HepG2 (cell line): ENCODE data around the gene RPS10. TPM values are rescaled to one million over a fixed set of nuclear protein-coding genes. Genes with fewer than 3 reads are reported as not detected.

ENCODE experiments used
- CCDC6 ChIP-seq: sonication (generic); formaldehyde crosslinking; IDR thresholded peaks from 2 replicates; pipeline ENCODE4 v1.8.1; 2022; ENCODE audit warnings: mild to moderate bottlenecking, missing genetic modification reagents, moderate library complexity
- ISX ChIP-seq: sonication (generic); formaldehyde crosslinking; conservative IDR thresholded peaks from 2 replicates; pipeline ENCODE4 v1.5.0; 2020; ENCODE audit warnings: missing genetic modification reagents
- KMT2A ChIP-seq: sonication (generic); formaldehyde crosslinking; IDR thresholded peaks from 2 replicates; pipeline ENCODE4 v1.4.0; 2020; ENCODE audit warnings: missing genetic modification reagents
- MAFF ChIP-seq: IDR thresholded peaks from 2 replicates; pipeline ENCODE4 v1.6.1; 2011; ENCODE audit warnings: low read depth, low read length, improper control_type of control experiment
- NCOR1 ChIP-seq: fragments of 200-600 bp; sonication (generic); IDR thresholded peaks from 2 replicates; pipeline ENCODE4 v1.7.0; 2017; ENCODE audit warnings: antibody characterized with exemption, low read length, borderline replicate concordance
- PRPF4 ChIP-seq: fragments of 200-400 bp; formaldehyde crosslinking; IDR thresholded peaks from 2 replicates; pipeline ENCODE4 v1.6.1; 2016; ENCODE audit warnings: low read length, low read depth; ENCODE audit not compliant: poor library complexity, severe bottlenecking
- RBM39 ChIP-seq: fragments of 200-400 bp; formaldehyde crosslinking; IDR thresholded peaks from one replicate; pipeline ENCODE4 v1.6.1; 2018; ENCODE audit warnings: antibody characterized with exemption, mild to moderate bottlenecking, low read depth, low read length; ENCODE audit not compliant: poor library complexity, severe bottlenecking
- SOX5 ChIP-seq: IDR thresholded peaks from 2 replicates; pipeline ENCODE4 v1.6.1; 2016; ENCODE audit warnings: borderline replicate concordance
- TEAD2 ChIP-seq: sonication (generic); formaldehyde crosslinking; IDR thresholded peaks from 2 replicates; pipeline ENCODE4 v1.9.0; 2021; ENCODE audit warnings: missing genetic modification reagents
- ZBTB3 ChIP-seq: sonication (generic); formaldehyde crosslinking; IDR thresholded peaks from 2 replicates; pipeline ENCODE4 v1.4.0; 2020; ENCODE audit warnings: low read depth, mild to moderate bottlenecking, moderate library complexity, missing genetic modification reagents, borderline replicate concordance
- ZNF12 ChIP-seq: sonication (generic); formaldehyde crosslinking; IDR thresholded peaks from 2 replicates; pipeline ENCODE4 v1.5.0; 2020; ENCODE audit warnings: missing genetic modification reagents
- ZNF143 ChIP-seq: sonication (generic); formaldehyde crosslinking; IDR thresholded peaks from 2 replicates; pipeline ENCODE4 v1.4.0; 2020; ENCODE audit warnings: missing genetic modification reagents
- ZNF160 ChIP-seq: sonication (generic); formaldehyde crosslinking; IDR thresholded peaks from 2 replicates; pipeline ENCODE4 v1.8.0; 2022; ENCODE audit warnings: mild to moderate bottlenecking, inconsistent platforms, missing genetic modification reagents
- ZNF292 ChIP-seq: sonication (generic); formaldehyde crosslinking; IDR thresholded peaks from 2 replicates; pipeline ENCODE4 v1.8.1; 2022; ENCODE audit warnings: mild to moderate bottlenecking, low read depth, missing genetic modification reagents, borderline replicate concordance
- ZNF367 ChIP-seq: sonication (generic); formaldehyde crosslinking; IDR thresholded peaks from 2 replicates; pipeline ENCODE4 v1.4.0; 2020; ENCODE audit warnings: missing genetic modification reagents, borderline replicate concordance
- ZNF557 ChIP-seq: sonication (generic); formaldehyde crosslinking; IDR thresholded peaks from 2 replicates; pipeline ENCODE4 v1.4.0; 2020; ENCODE audit warnings: missing genetic modification reagents
- polyA plus RNA-seq, 8 experiments: library from polyadenylated mRNA; depleted of rRNA in 3 of 8; stranded (reverse) in 7 of 8; unstranded in 1 of 8; fragments of >200 nt; fragmentation: Illumina TruSeq in 4 of 8; extraction: Trizol in 4 of 8; gene quantifications; 2 replicates each; pipeline versions ENCODE4 v1.2.1 to v1.2.3, GENCODE V29; 2011 to 2016; ENCODE audit warnings: low read depth in 4 of 8, missing spikeins in 1 of 8, mixed read lengths in 1 of 8; ENCODE audit not compliant: insufficient read depth in 1 of 8
- total RNA-seq, 5 experiments: library from RNA; depleted of rRNA; stranded (reverse); fragments of >200 nt; fragmentation: Illumina TruSeq; extraction: Trizol; gene quantifications; 2 replicates each; pipeline ENCODE4 v1.2.3, GENCODE V29; 2016; ENCODE audit warnings: low read depth in 1 of 5
- TF ChIP-seq, protein P1 (sequence below): sonication (generic); formaldehyde crosslinking; conservative IDR thresholded peaks from 2 replicates; pipeline ENCODE4 v1.8.1; 2023; ENCODE audit warnings: missing genetic modification reagents
- TF ChIP-seq, protein P2 (sequence below): fragments of 450-650 bp; IDR thresholded peaks from 2 replicates; pipeline ENCODE4 v1.6.1; 2016
- TF ChIP-seq, protein P3 (sequence below): IDR thresholded peaks from 2 replicates; pipeline ENCODE4 v1.6.1; 2012; ENCODE audit warnings: low read length, improper control_type of control experiment
- TF ChIP-seq, protein P4 (sequence below): sonication (generic); formaldehyde crosslinking; IDR thresholded peaks from 2 replicates; pipeline ENCODE4 v1.8.1; 2023; ENCODE audit warnings: mild to moderate bottlenecking, moderate library complexity, missing genetic modification reagents
- TF ChIP-seq, protein P5 (sequence below): sonication (generic); formaldehyde crosslinking; IDR thresholded peaks from 2 replicates; pipeline ENCODE4 v1.5.0; 2020; ENCODE audit warnings: missing genetic modification reagents

Gene RPS10
- total and polyA plus RNA-seq, 2 of the 13 experiments (the other 11 are each of a cell fraction or from before 2014, with no cell fraction given) = 2,909 to 4,648 TPM

DNA sequence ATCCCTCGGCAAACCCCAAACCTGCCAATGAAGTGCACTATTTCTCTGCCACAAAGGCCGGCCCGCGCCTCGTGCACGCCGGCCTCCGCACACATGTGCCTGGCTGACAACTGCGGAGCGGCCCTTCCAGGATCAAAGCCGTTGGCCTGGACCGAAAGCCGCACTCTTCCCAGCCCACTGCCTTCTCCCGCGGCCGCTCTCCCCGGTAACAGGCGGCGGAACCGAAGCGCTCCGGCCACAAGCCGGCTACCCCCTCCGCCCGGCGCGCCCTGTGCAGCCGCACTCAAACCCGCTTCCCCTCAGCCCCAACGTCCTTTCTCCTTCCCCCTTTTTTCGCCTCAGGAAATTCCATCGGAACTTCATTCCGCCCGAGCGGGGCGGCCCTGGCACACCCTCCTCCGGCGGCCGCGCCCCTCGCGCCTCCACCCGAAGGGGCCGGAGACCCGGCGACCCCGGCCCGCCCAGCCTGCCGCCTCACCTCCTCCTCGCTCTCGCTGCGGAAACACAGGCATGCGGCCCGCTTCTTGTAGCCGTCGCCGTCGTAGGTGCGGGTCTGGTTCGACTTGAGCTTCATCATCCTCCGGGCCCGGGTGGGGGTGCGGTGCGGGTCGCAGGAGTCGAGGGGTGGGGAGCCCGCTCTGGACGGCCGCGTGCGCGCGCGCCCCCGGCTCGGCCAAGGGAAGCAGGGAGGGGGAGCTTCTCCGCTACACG, 33.9 kb downstream of the RPS10 start (continued):
- TF ChIP-seq, protein P1, sequence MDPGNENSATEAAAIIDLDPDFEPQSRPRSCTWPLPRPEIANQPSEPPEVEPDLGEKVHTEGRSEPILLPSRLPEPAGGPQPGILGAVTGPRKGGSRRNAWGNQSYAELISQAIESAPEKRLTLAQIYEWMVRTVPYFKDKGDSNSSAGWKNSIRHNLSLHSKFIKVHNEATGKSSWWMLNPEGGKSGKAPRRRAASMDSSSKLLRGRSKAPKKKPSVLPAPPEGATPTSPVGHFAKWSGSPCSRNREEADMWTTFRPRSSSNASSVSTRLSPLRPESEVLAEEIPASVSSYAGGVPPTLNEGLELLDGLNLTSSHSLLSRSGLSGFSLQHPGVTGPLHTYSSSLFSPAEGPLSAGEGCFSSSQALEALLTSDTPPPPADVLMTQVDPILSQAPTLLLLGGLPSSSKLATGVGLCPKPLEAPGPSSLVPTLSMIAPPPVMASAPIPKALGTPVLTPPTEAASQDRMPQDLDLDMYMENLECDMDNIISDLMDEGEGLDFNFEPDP = no peak
- TF ChIP-seq PRPF4 (no peak), CCDC6 (CRISPR knock-in tag) (no peak), ZNF160 (CRISPR knock-in tag) (peak; percentile 69; the same call in 1 of the 2 replicates), SOX5 (CRISPR knock-in tag) (no peak), NCOR1 (no peak), ZNF292 (CRISPR knock-in tag) (peak; percentile 68; the same call in 1 of the 2 replicates), ZNF367 (CRISPR knock-in tag) (0 out of 2 replicates have a peak, but pooled peaks have one; percentile 59), ZNF12 (CRISPR knock-in tag) (no peak; the same call in 1 of the 2 replicates), RBM39 (no peak), KMT2A (peak; percentile 68), MAFF (no peak), ZNF557 (CRISPR knock-in tag) (0 out of 2 replicates have a peak, but pooled peaks have one; percentile 40), TEAD2 (no peak), ZNF143 (0 out of 2 replicates have a peak, but pooled peaks have one; percentile 25), ZBTB3 (CRISPR knock-in tag) (no peak), ISX (CRISPR knock-in tag) (0 out of 2 replicates have a peak, but pooled peaks have one; percentile 31)
- TF ChIP-seq, protein P2, sequence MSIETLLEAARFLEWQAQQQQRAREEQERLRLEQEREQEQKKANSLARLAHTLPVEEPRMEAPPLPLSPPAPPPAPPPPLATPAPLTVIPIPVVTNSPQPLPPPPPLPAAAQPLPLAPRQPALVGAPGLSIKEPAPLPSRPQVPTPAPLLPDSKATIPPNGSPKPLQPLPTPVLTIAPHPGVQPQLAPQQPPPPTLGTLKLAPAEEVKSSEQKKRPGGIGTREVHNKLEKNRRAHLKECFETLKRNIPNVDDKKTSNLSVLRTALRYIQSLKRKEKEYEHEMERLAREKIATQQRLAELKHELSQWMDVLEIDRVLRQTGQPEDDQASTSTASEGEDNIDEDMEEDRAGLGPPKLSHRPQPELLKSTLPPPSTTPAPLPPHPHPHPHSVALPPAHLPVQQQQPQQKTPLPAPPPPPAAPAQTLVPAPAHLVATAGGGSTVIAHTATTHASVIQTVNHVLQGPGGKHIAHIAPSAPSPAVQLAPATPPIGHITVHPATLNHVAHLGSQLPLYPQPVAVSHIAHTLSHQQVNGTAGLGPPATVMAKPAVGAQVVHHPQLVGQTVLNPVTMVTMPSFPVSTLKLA = 0 out of 2 replicates have a peak, but pooled peaks have one; percentile 40
- TF ChIP-seq, protein P3, sequence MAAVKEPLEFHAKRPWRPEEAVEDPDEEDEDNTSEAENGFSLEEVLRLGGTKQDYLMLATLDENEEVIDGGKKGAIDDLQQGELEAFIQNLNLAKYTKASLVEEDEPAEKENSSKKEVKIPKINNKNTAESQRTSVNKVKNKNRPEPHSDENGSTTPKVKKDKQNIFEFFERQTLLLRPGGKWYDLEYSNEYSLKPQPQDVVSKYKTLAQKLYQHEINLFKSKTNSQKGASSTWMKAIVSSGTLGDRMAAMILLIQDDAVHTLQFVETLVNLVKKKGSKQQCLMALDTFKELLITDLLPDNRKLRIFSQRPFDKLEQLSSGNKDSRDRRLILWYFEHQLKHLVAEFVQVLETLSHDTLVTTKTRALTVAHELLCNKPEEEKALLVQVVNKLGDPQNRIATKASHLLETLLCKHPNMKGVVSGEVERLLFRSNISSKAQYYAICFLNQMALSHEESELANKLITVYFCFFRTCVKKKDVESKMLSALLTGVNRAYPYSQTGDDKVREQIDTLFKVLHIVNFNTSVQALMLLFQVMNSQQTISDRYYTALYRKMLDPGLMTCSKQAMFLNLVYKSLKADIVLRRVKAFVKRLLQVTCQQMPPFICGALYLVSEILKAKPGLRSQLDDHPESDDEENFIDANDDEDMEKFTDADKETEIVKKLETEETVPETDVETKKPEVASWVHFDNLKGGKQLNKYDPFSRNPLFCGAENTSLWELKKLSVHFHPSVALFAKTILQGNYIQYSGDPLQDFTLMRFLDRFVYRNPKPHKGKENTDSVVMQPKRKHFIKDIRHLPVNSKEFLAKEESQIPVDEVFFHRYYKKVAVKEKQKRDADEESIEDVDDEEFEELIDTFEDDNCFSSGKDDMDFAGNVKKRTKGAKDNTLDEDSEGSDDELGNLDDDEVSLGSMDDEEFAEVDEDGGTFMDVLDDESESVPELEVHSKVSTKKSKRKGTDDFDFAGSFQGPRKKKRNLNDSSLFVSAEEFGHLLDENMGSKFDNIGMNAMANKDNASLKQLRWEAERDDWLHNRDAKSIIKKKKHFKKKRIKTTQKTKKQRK = no peak
- TF ChIP-seq, protein P4, sequence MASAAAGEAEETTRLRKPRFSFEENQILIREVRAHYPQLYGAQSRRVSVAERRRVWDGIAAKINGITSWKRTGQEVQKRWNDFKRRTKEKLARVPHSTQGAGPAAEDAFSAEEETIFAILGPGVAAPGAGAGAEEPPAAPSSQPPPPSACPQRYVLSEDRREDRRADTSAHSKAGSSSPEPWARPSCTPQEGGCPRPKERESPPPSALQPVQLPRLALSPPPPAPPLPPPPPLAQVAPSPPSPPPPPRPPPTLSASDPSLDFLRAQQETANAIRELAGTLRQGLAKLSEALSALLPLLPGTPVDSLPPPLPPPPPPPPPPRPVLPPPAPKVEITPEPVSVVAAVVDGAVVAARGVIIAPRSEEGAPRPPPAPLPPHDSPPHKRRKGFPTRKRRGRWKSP (CRISPR knock-in tag) = no peak
- TF ChIP-seq, protein P5, sequence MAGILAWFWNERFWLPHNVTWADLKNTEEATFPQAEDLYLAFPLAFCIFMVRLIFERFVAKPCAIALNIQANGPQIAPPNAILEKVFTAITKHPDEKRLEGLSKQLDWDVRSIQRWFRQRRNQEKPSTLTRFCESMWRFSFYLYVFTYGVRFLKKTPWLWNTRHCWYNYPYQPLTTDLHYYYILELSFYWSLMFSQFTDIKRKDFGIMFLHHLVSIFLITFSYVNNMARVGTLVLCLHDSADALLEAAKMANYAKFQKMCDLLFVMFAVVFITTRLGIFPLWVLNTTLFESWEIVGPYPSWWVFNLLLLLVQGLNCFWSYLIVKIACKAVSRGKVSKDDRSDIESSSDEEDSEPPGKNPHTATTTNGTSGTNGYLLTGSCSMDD (CRISPR knock-in tag) = no peak
